ENCODE results near the gene DGUOK. TPM values are rescaled to one million over a fixed set of nuclear protein-coding genes. Genes with fewer than 3 reads are reported as not detected.

The DGUOK gene
- total and polyA plus RNA-seq, 2 of the 4 experiments (the other 2 are of a cell fraction), result 66.3 to 111 TPM

GRCh38 chr2:73895473-73895872, 31.2 kb upstream of the DGUOK start:
- Histone ChIP-seq H2BK5ac (ENCODE audit: low read depth, low read length, poor library complexity, severe bottlenecking) (no peak overlapping the region), H3K27me3 (ENCODE audit: control insufficient read depth, insufficient read depth, low read length) (no peaks in the 10 kb centered on the region), H2AK9ac (replicated peaks; ENCODE audit: low read depth, low read length, poor library complexity) (no peak overlapping the region), H3K18ac (ENCODE audit: low read depth, low read length) (no peak overlapping the region), H2BK20ac (ENCODE audit: low read depth, low read length) (no peak overlapping the region), H4K91ac (ENCODE audit: insufficient read depth, low read depth, low read length) (no peak overlapping the region), H3K36me3 (ENCODE audit: control insufficient read depth, insufficient read depth, low read length) (peaks cover 18% of the 10 kb centered on the region), H3K9me3 (ENCODE audit: control insufficient read depth, insufficient read depth, low read length) (no peaks in the 10 kb centered on the region), H4K8ac (ENCODE audit: low read depth in 2 of 2, low read length in 2 of 2) (no peak overlapping the region), H4K20me1 (ENCODE audit: insufficient read depth, low read length) (peaks cover 68% of the 10 kb centered on the region), H3K56ac (ENCODE audit: extremely low read depth, insufficient read depth, low read length) (no peak overlapping the region), H3K4me3 (ENCODE audit: insufficient read depth, low read depth, low read length) (peak overlapping the region; percentile 77; the same call in 1 of the 2 replicates), H4K5ac (ENCODE audit: low read depth, low read length) (no peak overlapping the region), H2AK5ac (ENCODE audit: low read depth, low read length) (no peak overlapping the region), H3K4me1 (ENCODE audit: control insufficient read depth, insufficient read depth, low read length) (peaks cover 36% of the 10 kb centered on the region), H3K4ac (ENCODE audit: low read depth, low read length) (no peak overlapping the region), H2BK15ac (ENCODE audit: low read depth, low read length) (no peak overlapping the region), H3K9me1 (ENCODE audit: insufficient read depth, low read length) (peaks cover 45% of the 10 kb centered on the region), H3K79me1 (ENCODE audit: low read depth in 1 of 2, low read length in 2 of 2) (peaks cover 17 to 85% of the 10 kb centered on the region in 2 experiments; a peak in 3 of 4 replicates), H3K23ac (ENCODE audit: low read depth, low read length) (no peak overlapping the region), H3K4me2 (ENCODE audit: low read depth, low read length) (peak overlapping the region; percentile 73; the same call in 1 of the 2 replicates), H3K14ac (replicated peaks; ENCODE audit: low read depth, low read length) (peak overlapping the region; percentile 47; the same call in 1 of the 2 replicates), H2AFZ (replicated peaks; ENCODE audit: low read length, poor library complexity) (no peak overlapping the region), H3K27ac (ENCODE audit: insufficient read depth, low read length) (no peak overlapping the region), H3K9ac (ENCODE audit: low read depth, low read length) (peak overlapping the region; percentile 95; the same call in 1 of the 2 replicates), H2BK120ac (ENCODE audit: low read depth, low read length) (no peak overlapping the region)
- no peak for DNase-seq
- dilution Hi-C loops (cut with HindIII; ENCODE audit: low sequenced_read_pairs, unreplicated experiment) (no loop called here), intact Hi-C loops (cut with micrococcal nuclease) (loop anchor here (2.0 kb wide), 1 partner anchor 67 kb away; the partner anchor contains the start of gene STAMBP), in situ Hi-C loops (cut with MboI; ENCODE audit: low sequenced_read_pairs) (no loop called here)
- ChIA-PET CTCF (no interaction called here), POLR2A (ENCODE audit: unreplicated experiment) (interaction anchor here (0.6 to 1.1 kb wide), 2 partner anchors 67 to 218 kb away, joined by 12 to 20 read pairs; partner anchors contain the start of gene STAMBP)
- TF ChIP-seq CEBPB (IDR thresholded peaks at IDR 0.05; ENCODE audit: low read depth, low read length) (no peak), NFE2L2 (IDR thresholded peaks at IDR 0.05; ENCODE audit: low read depth, low read length) (no peak), BHLHE40 (IDR thresholded peaks at IDR 0.05; ENCODE audit: low read depth, low read length) (no peak), ELK1 (IDR thresholded peaks at IDR 0.05; ENCODE audit: borderline replicate concordance, low read depth, low read length) (no peak), MAFK (IDR thresholded peaks at IDR 0.05; ENCODE audit: low read depth, low read length) (no peak), RFX5 (IDR thresholded peaks at IDR 0.05; ENCODE audit: low read depth, low read length) (no peak), POLR2A (IDR thresholded peaks at IDR 0.05; ENCODE audit: low read depth, low read length) (no peak), SMC3 (IDR thresholded peaks at IDR 0.05; ENCODE audit: low read depth, low read length) (no peak), RCOR1 (IDR thresholded peaks at IDR 0.05; ENCODE audit: insufficient replicate concordance, low read length) (no peak), MAZ (IDR thresholded peaks at IDR 0.05; ENCODE audit: borderline replicate concordance, low read depth, low read length) (no peak), MXI1 (IDR thresholded peaks at IDR 0.05; ENCODE audit: borderline replicate concordance, low read depth, low read length) (no peak), RAD21 (IDR thresholded peaks at IDR 0.05; ENCODE audit: low read length) (no peak), CHD1 (IDR thresholded peaks at IDR 0.05; ENCODE audit: low read depth, low read length) (no peak), FOS (IDR thresholded peaks at IDR 0.05; ENCODE audit: low read depth, low read length) (no peak), CTCF (conservative IDR thresholded peaks at IDR 0.05; ENCODE audit: low read depth, low read length) (no peak), USF2 (IDR thresholded peaks at IDR 0.05; ENCODE audit: low read depth, low read length) (no peak)
- no TSS peak for BruUV-seq (replicated peaks)
- ATAC-seq (ENCODE audit: low read depth), result no peak
- no CpG with 5 or more reads among the region's 9 CpGs for WGBS, 2 experiments (ENCODE audit: extremely low coverage in 2 of 2, insufficient read length in 1 of 2)

Measured in IMR-90 (cell line).